Osteoblast (primary cell): ENCODE data around the gene RUNDC3A. TPM values are rescaled to one million over a fixed set of nuclear protein-coding genes. Genes with fewer than 3 reads are reported as not detected.
A peak's percentile ranks its signal among the peaks of the same experiment; 100 is the strongest.

Experiments
- DNase-seq: peaks from one replicate; pipeline ENCODE4 v3.0.0; 2011; ENCODE audit warnings: low spot score, mixed read lengths; ENCODE audit not compliant: insufficient read length; ENCODE audit errors: missing footprints
- H2AFZ ChIP-seq: 2 replicates; pipeline ENCODE4 v1.6.0; 2011; ENCODE audit warnings: mild to moderate bottlenecking, low read length
- H3K27ac ChIP-seq: 2 replicates; pipeline ENCODE4 v1.5.1; 2011; ENCODE audit warnings: mild to moderate bottlenecking, low read depth, low read length, moderate library complexity
- H3K27me3 ChIP-seq: 2 replicates; pipeline ENCODE4 v1.6.0; 2012; ENCODE audit warnings: mild to moderate bottlenecking, control low read depth, inconsistent platforms, low read length, moderate library complexity; ENCODE audit not compliant: insufficient read depth
- H3K36me3 ChIP-seq: 2 replicates; pipeline ENCODE4 v1.5.1; 2011; ENCODE audit warnings: mild to moderate bottlenecking, low read length, control low read depth, moderate library complexity; ENCODE audit not compliant: insufficient read depth
- H3K4me1 ChIP-seq: 2 replicates; pipeline ENCODE4 v1.5.1; 2011; ENCODE audit warnings: mild to moderate bottlenecking, low read length, control low read depth, moderate library complexity; ENCODE audit not compliant: insufficient read depth
- H3K4me2 ChIP-seq: 2 replicates; pipeline ENCODE4 v1.6.0; 2011; ENCODE audit warnings: mild to moderate bottlenecking, low read length; ENCODE audit not compliant: insufficient read depth
- H3K4me3 ChIP-seq: fragments of 200-600 bp; sonication (generic); 3 replicates; pipeline ENCODE4 v1.5.1; 2012; ENCODE audit warnings: mild to moderate bottlenecking, low read length, inconsistent platforms; ENCODE audit not compliant: insufficient read depth
- H3K79me2 ChIP-seq: 2 replicates; pipeline ENCODE4 v1.6.0; 2012; ENCODE audit warnings: mild to moderate bottlenecking, low read length, control low read depth, inconsistent platforms; ENCODE audit not compliant: insufficient read depth
- H3K9me3 ChIP-seq: 2 replicates; pipeline ENCODE4 v1.5.1; 2011; ENCODE audit warnings: low read depth, low read length, control low read depth
- H4K20me1 ChIP-seq: 2 replicates; pipeline ENCODE4 v1.6.0; 2012; ENCODE audit warnings: mild to moderate bottlenecking, low read length, control low read depth; ENCODE audit not compliant: insufficient read depth
- CTCF ChIP-seq: IDR thresholded peaks from 2 replicates; pipeline ENCODE4 v1.5.1; 2011; ENCODE audit warnings: mild to moderate bottlenecking, low read depth, low read length, moderate library complexity; ENCODE audit errors: extremely low read depth
- total RNA-seq: library from RNA; depleted of rRNA; stranded (reverse); fragments of >200 nt; gene quantifications from 2 replicates; pipeline ENCODE4 v1.2.3, GENCODE V29; 2012

Gene RUNDC3A
- total RNA-seq, 1 donor: not detected

- Histone ChIP-seq H3K4me3 (no peak overlapping the region), H3K27ac (no peak overlapping the region), H3K4me2 (no peak overlapping the region), H2AFZ (no peak overlapping the region), H3K27me3 (no peaks in the 10 kb centered on the region), H4K20me1 (no peaks in the 10 kb centered on the region), H3K9me3 (no peaks in the 10 kb centered on the region), H3K79me2 (no peaks in the 10 kb centered on the region), H3K36me3 (peaks cover 11% of the 10 kb centered on the region), H3K4me1 (no peaks in the 10 kb centered on the region)
- DNase-seq: peak; percentile 67
- TF ChIP-seq CTCF: no peak
These were observed 47.3 kb downstream of the RUNDC3A start for GRCh38 chr17:44355642-44356099.

DNA sequence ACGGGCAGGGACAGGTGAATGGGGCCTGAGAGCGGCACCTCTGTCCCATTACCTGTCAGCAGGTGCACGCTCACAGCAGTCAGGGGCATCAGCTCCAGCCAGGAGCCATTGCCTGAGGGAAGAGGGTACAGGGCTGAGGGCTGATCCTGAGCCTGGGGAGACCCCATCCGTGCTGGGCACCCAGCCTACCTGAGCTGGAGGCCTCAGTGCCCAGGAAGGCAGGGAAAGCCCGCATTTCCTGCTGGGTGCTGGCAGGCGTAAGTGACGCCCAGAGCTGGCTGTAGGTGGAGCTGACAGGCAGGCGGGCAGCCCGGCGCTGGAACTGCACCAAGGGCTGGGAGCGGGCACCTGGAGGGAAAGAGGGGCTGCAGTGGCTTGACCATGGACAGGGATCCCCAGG, 47.8 kb downstream of the RUNDC3A start:
- Histone ChIP-seq H4K20me1 (no peaks in the 10 kb centered on the region), H3K4me2 (no peak overlapping the region), H3K4me1 (no peaks in the 10 kb centered on the region), H2AFZ (no peak overlapping the region), H3K36me3 (peaks cover 7% of the 10 kb centered on the region), H3K79me2 (no peaks in the 10 kb centered on the region), H3K4me3 (no peak overlapping the region), H3K9me3 (no peaks in the 10 kb centered on the region), H3K27me3 (peaks cover 2% of the 10 kb centered on the region), H3K27ac (no peak overlapping the region)
- TF ChIP-seq CTCF: no peak
- DNase-seq: peak; percentile 67

GRCh38 chr17:44358066-44358465, 49.7 kb downstream of the RUNDC3A start:
- H3K27me3 ChIP-seq: peaks cover 3% of the 10 kb centered on the region
- no peak for TF ChIP-seq CTCF
- H3K9me3 ChIP-seq: no peaks in the 10 kb centered on the region
- H3K27ac ChIP-seq: no peak overlapping the region
- no peak overlapping the region for H3K4me3 ChIP-seq
- H2AFZ ChIP-seq: no peak overlapping the region
- H3K36me3 ChIP-seq: no peaks in the 10 kb centered on the region
- no peak overlapping the region for H3K4me2 ChIP-seq
- H3K79me2 ChIP-seq: no peaks in the 10 kb centered on the region
- no peaks in the 10 kb centered on the region for H3K4me1 ChIP-seq
- peak; percentile 56 for DNase-seq
- no peaks in the 10 kb centered on the region for H4K20me1 ChIP-seq

DNA sequence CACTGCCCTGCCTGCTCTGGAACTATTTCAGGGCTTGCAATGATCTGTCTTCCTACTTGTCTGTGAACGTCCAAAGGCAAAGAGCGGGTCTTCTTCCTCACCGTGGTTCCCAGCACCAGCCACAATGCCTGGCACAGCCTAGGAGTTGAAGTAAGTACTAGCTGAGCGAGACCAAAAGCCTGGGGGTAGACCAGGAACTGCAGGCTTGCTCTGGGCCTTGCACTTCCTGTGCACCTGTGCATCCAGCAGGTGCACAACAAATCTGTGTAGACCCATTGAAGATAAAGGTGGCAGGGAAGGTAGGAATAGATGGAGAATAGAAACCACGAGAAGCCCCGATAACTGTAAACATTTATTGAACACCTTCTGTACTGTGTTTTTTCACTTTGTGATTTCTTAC, 50.6 kb downstream of the RUNDC3A start:
- Histone ChIP-seq H3K4me1 (no peaks in the 10 kb centered on the region), H3K9me3 (no peaks in the 10 kb centered on the region), H3K79me2 (no peaks in the 10 kb centered on the region), H3K27me3 (peaks cover 3% of the 10 kb centered on the region), H2AFZ (no peak overlapping the region), H4K20me1 (no peaks in the 10 kb centered on the region), H3K27ac (no peak overlapping the region), H3K36me3 (no peaks in the 10 kb centered on the region), H3K4me2 (no peak overlapping the region), H3K4me3 (no peak overlapping the region)
- no peak for TF ChIP-seq CTCF
- DNase-seq: peak; percentile 36
